Measurements from ENCODE around the gene DNER. TPM values are rescaled to one million over a fixed set of nuclear protein-coding genes. Genes with fewer than 3 reads are reported as not detected.

The DNER gene
- polyA plus RNA-seq, 1 of the 3 experiments (the other 2 are of a cell fraction), result 1.4 TPM

GRCh38 chr2:229650901-229651300 is 63.5 kb downstream of the DNER start:
- no peaks in the 10 kb centered on the region for H3K9me3 ChIP-seq
- no peak overlapping the region for H3K4me3 ChIP-seq (ENCODE audit: low read depth in 2 of 2, low read length in 1 of 2)
- H3K9ac ChIP-seq, result no peak overlapping the region
- H2AFZ ChIP-seq (ENCODE audit: low read depth), result no peak overlapping the region
- CTCF ChIA-PET, result interaction anchor here (0.7 to 2.6 kb wide), 2 partner anchors 9 to 11 kb away, joined by 3 to 7 read pairs; no protein-coding TSS in a partner anchor
- TF ChIP-seq RFX5 (IDR thresholded peaks at IDR 0.05; ENCODE audit: low read length) (no peak), RCOR1 (IDR thresholded peaks at IDR 0.05; ENCODE audit: low read length) (no peak), MEF2A (IDR thresholded peaks at IDR 0.05; ENCODE audit: borderline replicate concordance, low read depth) (no peak), TAF1 (IDR thresholded peaks at IDR 0.05; ENCODE audit: borderline replicate concordance, low read depth, low read length) (no peak), TCF12 (IDR thresholded peaks at IDR 0.05) (no peak), MAX (IDR thresholded peaks at IDR 0.05; ENCODE audit: low read depth) (no peak), JUND (IDR thresholded peaks at IDR 0.05) (no peak), ELF1 (IDR thresholded peaks at IDR 0.05) (no peak), SIN3A (IDR thresholded peaks at IDR 0.05; ENCODE audit: borderline replicate concordance, low read depth, low read length) (no peak), USF2 (IDR thresholded peaks at IDR 0.05; ENCODE audit: borderline replicate concordance, low read depth, low read length) (no peak)
- no peak overlapping the region for H3K4me2 ChIP-seq
- 28% methylated on average over 3 of the region's 3 CpGs for WGBS (ENCODE audit: low lambda C conversion rate)
- DNase-seq, result no peak
- H3K9me2 ChIP-seq, result no peaks in the 10 kb centered on the region
- no peak overlapping the region for H3K27ac ChIP-seq (ENCODE audit: low read depth in 2 of 2, low read length in 1 of 2)
- H3K4me1 ChIP-seq (ENCODE audit: control insufficient read depth in 1 of 2, insufficient read depth in 2 of 2, low read depth in 1 of 2, low read length in 1 of 2), result no peaks in the 10 kb centered on the region
- H3F3A ChIP-seq (replicated peaks; ENCODE audit: insufficient read depth), result no peaks in the 10 kb centered on the region
- POLR2A ChIA-PET, result no interaction called here
- no peaks in the 10 kb centered on the region for H3K79me2 ChIP-seq (ENCODE audit: insufficient read depth)
- no peaks in the 10 kb centered on the region for H3K27me3 ChIP-seq (ENCODE audit: insufficient read depth)
- no peaks in the 10 kb centered on the region for H4K20me1 ChIP-seq (ENCODE audit: insufficient read depth)
- no peaks in the 10 kb centered on the region for H3K36me3 ChIP-seq (replicated peaks in 1 of 2; ENCODE audit: control insufficient read depth in 1 of 2, insufficient read depth in 2 of 2, low read length in 1 of 2)

- Histone ChIP-seq H3K9ac (no peak overlapping the region), H3K79me2 (ENCODE audit: insufficient read depth) (no peaks in the 10 kb centered on the region), H3K4me3 (ENCODE audit: low read depth in 2 of 2, low read length in 1 of 2) (no peak overlapping the region), H3F3A (replicated peaks; ENCODE audit: insufficient read depth) (no peaks in the 10 kb centered on the region), H3K9me2 (no peaks in the 10 kb centered on the region), H3K4me2 (no peak overlapping the region), H3K27me3 (ENCODE audit: insufficient read depth) (no peaks in the 10 kb centered on the region), H3K36me3 (replicated peaks in 1 of 2; ENCODE audit: control insufficient read depth in 1 of 2, insufficient read depth in 2 of 2, low read length in 1 of 2) (no peaks in the 10 kb centered on the region), H2AFZ (ENCODE audit: low read depth) (no peak overlapping the region), H3K27ac (ENCODE audit: low read depth in 2 of 2, low read length in 1 of 2) (no peak overlapping the region), H4K20me1 (ENCODE audit: insufficient read depth) (no peaks in the 10 kb centered on the region), H3K9me3 (no peaks in the 10 kb centered on the region), H3K4me1 (ENCODE audit: control insufficient read depth in 1 of 2, insufficient read depth in 2 of 2, low read depth in 1 of 2, low read length in 1 of 2) (no peaks in the 10 kb centered on the region)
- 46% methylated on average over 5 of the region's 5 CpGs for WGBS (ENCODE audit: low lambda C conversion rate)
- TF ChIP-seq FOXJ3 (CRISPR knock-in tag; IDR thresholded peaks at IDR 0.05), result no peak
- no peak for TF ChIP-seq POLR2AphosphoS5 (IDR thresholded peaks at IDR 0.05; ENCODE audit: low read depth, low read length)
- TF ChIP-seq USF1 (IDR thresholded peaks at IDR 0.05; ENCODE audit: borderline replicate concordance, low read depth), result no peak
- TF ChIP-seq MAX (IDR thresholded peaks at IDR 0.05; ENCODE audit: low read depth), result no peak
- TF ChIP-seq IRF3 (IDR thresholded peaks at IDR 0.05; ENCODE audit: low read depth, low read length), result no peak
- no peak for TF ChIP-seq RCOR1 (IDR thresholded peaks at IDR 0.05; ENCODE audit: low read length)
- TF ChIP-seq RAD21 (IDR thresholded peaks at IDR 0.05; ENCODE audit: low read length), result no peak
- no peak for TF ChIP-seq ELF1 (IDR thresholded peaks at IDR 0.05)
- ChIA-PET CTCF (no interaction called here), POLR2A (no interaction called here)
- no peak for DNase-seq
Observed at GRCh38 chr2:229650059-229650458, 64.3 kb downstream of the DNER start.
